Mesendoderm (in vitro differentiated cells): ENCODE measurements around the gene ABLIM1.

Source experiments
- DNase-seq: peaks from one replicate; pipeline ENCODE4 v3.0.0; 2013
- H2AK5ac ChIP-seq: 2 replicates; pipeline ENCODE4 v1.6.1; 2013; ENCODE audit warnings: low read length, inconsistent platforms
- H2BK120ac ChIP-seq: 2 replicates; pipeline ENCODE4 v1.6.1; 2013; ENCODE audit warnings: low read depth, mild to moderate bottlenecking, low read length, moderate library complexity, mixed read lengths
- H2BK15ac ChIP-seq: replicated peaks from 2 replicates; pipeline ENCODE4 v1.6.1; 2013; ENCODE audit warnings: low read depth, mild to moderate bottlenecking, moderate library complexity
- H2BK5ac ChIP-seq: 2 replicates; pipeline ENCODE4 v1.6.1; 2013; ENCODE audit warnings: low read length, inconsistent platforms
- H3K18ac ChIP-seq: 2 replicates; pipeline ENCODE4 v1.6.1; 2013; ENCODE audit warnings: mild to moderate bottlenecking, low read length, mixed read lengths
- H3K23ac ChIP-seq: one replicate; pipeline ENCODE4 v1.6.1; 2013; ENCODE audit warnings: low read length
- H3K27ac ChIP-seq: 2 replicates; pipeline ENCODE4 v1.5.1; 2013; ENCODE audit warnings: low read depth, mild to moderate bottlenecking, inconsistent platforms, low read length, moderate library complexity
- H3K27me3 ChIP-seq: 2 replicates; pipeline ENCODE4 v1.6.1; 2013; ENCODE audit warnings: low read length, control low read depth, mild to moderate bottlenecking, inconsistent platforms; ENCODE audit not compliant: insufficient read depth, poor library complexity
- H3K36me3 ChIP-seq: 2 replicates; pipeline ENCODE4 v1.6.1; 2013; ENCODE audit warnings: low read length, inconsistent platforms; ENCODE audit not compliant: control insufficient read depth, insufficient read depth
- H3K4ac ChIP-seq: one replicate; pipeline ENCODE4 v1.6.1; 2013; ENCODE audit warnings: low read depth, mild to moderate bottlenecking, low read length, moderate library complexity
- H3K4me1 ChIP-seq: 2 replicates; pipeline ENCODE4 v1.6.1; 2013; ENCODE audit warnings: low read depth, low read length, inconsistent platforms; ENCODE audit not compliant: control insufficient read depth
- H3K4me2 ChIP-seq: 2 replicates; pipeline ENCODE4 v1.6.1; 2013; ENCODE audit warnings: low read length
- H3K4me3 ChIP-seq: 2 replicates; pipeline ENCODE4 v1.5.1; 2013; ENCODE audit warnings: mild to moderate bottlenecking, low read length
- H3K56ac ChIP-seq: one replicate; pipeline ENCODE4 v1.6.1; 2013; ENCODE audit warnings: low read length
- H3K79me1 ChIP-seq: 2 replicates; pipeline ENCODE4 v1.6.1; 2013; ENCODE audit warnings: low read length, inconsistent platforms
- H3K79me2 ChIP-seq: 2 replicates; pipeline ENCODE4 v1.6.1; 2013; ENCODE audit warnings: mild to moderate bottlenecking, low read length; ENCODE audit not compliant: control insufficient read depth, insufficient read depth
- H3K9ac ChIP-seq: 2 replicates; pipeline ENCODE4 v1.6.1; 2013; ENCODE audit warnings: low read length, inconsistent platforms
- H4K5ac ChIP-seq: one replicate; pipeline ENCODE4 v1.6.1; 2013; ENCODE audit warnings: low read length
- H4K8ac ChIP-seq: one replicate; pipeline ENCODE4 v1.6.1; 2013; ENCODE audit warnings: low read depth, mild to moderate bottlenecking, control low read depth, low read length, moderate library complexity
- WGBS: extraction: QIAGEN DNeasy Blood & Tissue Kit; methylation state at CpG from one replicate; pipeline ENCODE4 v1.1.7; 2013; ENCODE audit warnings: low lambda C conversion rate, missing lambda C conversion rate; ENCODE audit not compliant: insufficient coverage; ENCODE audit errors: extremely low coverage; 5-methylcytosine and 5-hydroxymethylcytosine counted together

Gene ABLIM1

DNA sequence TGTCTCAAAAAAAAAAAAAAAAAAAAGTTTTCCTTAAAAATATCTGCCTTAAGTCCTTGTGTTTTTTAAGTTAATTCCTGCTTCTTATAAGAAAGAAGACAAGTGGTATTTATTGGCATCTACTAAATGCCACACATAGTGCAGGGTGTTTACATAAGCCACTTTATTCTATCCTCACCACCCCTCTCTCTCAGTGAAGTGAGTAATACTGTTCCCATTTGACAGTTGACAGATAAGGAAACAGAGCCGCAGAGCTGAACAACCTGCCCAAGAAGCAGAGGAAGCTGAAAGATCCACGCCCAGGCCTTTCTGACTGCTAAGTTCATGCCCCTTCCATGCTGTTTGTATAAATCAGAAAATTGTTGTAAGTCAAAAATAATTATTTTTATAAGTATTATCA, 54.1 kb downstream of the ABLIM1 start:
- Histone ChIP-seq H3K18ac (no peak overlapping the region), H2AK5ac (no peak overlapping the region), H4K5ac (no peak overlapping the region), H3K9ac (no peak overlapping the region), H3K36me3 (no peaks in the 10 kb centered on the region), H3K4ac (no peak overlapping the region), H3K79me1 (no peaks in the 10 kb centered on the region), H3K4me1 (no peaks in the 10 kb centered on the region), H3K27ac (no peak overlapping the region), H3K4me3 (no peak overlapping the region), H3K79me2 (no peaks in the 10 kb centered on the region), H3K56ac (no peak overlapping the region), H3K23ac (no peak overlapping the region), H2BK120ac (no peak overlapping the region), H2BK15ac (no peak overlapping the region), H3K27me3 (no peaks in the 10 kb centered on the region), H4K8ac (no peak overlapping the region), H3K4me2 (no peak overlapping the region), H2BK5ac (no peak overlapping the region)
- WGBS, result no CpG with 5 or more reads among the region's 2 CpGs
- no peak for DNase-seq

DNA sequence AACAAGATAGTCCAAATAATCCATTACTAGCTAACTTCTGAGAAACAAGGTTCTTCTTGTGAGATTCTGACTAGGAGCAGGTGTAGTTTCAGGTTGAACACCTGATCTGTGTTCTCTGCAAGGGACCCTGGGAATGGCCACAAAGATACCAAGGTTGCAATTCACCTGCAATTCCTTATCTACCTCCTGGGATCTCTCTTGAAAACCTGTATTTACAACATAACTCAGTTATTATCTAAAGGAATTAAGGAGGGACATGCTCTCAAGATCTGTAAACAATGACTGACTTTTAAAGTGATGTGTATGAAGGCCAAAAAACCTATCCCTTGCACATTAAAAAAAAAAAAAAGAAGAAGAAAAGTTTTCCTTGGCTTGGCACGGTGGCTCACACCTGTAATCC, 54.8 kb downstream of the ABLIM1 start:
- no CpG with 5 or more reads among the region's 1 CpG for WGBS

DNA sequence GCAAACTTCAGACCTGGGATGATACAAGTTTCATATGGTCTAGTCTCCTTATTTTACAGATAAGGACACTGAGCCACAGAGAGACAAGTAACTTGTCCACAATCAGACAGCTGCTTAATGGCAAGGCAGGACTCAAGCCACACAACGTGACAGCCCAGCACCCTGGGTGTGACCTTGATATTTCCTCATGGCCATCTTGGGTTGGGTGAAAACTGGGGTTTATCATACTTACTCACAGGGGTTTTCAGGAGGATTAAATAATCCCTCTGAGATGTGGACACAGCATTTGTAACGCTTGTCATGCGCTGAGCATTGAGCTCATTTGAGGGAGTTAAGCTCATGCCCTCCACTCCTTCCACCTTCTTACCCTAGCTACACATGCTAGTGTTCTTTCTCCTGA, 58.0 kb downstream of the ABLIM1 start:
- no peak overlapping the region for H3K4me2 ChIP-seq
- H3K27me3 ChIP-seq, result no peaks in the 10 kb centered on the region
- no peak for DNase-seq
- no peak overlapping the region for H3K4me3 ChIP-seq
- no peaks in the 10 kb centered on the region for H3K36me3 ChIP-seq
- H3K27ac ChIP-seq, result no peak overlapping the region
- H3K4me1 ChIP-seq, result no peaks in the 10 kb centered on the region
- H4K5ac ChIP-seq, result no peak overlapping the region
- H2BK120ac ChIP-seq, result no peak overlapping the region
- no peak overlapping the region for H2BK15ac ChIP-seq
- H3K23ac ChIP-seq, result no peak overlapping the region
- no peak overlapping the region for H3K56ac ChIP-seq
- no peak overlapping the region for H4K8ac ChIP-seq
- H2AK5ac ChIP-seq, result no peak overlapping the region
- no peaks in the 10 kb centered on the region for H3K79me2 ChIP-seq
- no peak overlapping the region for H3K9ac ChIP-seq
- no peaks in the 10 kb centered on the region for H3K79me1 ChIP-seq
- no peak overlapping the region for H2BK5ac ChIP-seq
- no peak overlapping the region for H3K18ac ChIP-seq
- WGBS, result no CpG with 5 or more reads among the region's 3 CpGs
- H3K4ac ChIP-seq, result no peak overlapping the region

More for the DNA sequence above, 54.8 kb downstream of the ABLIM1 start:
- no peak for DNase-seq
- Histone ChIP-seq H3K36me3 (no peaks in the 10 kb centered on the region), H3K4ac (no peak overlapping the region), H3K27me3 (no peaks in the 10 kb centered on the region), H3K4me3 (no peak overlapping the region), H3K23ac (no peak overlapping the region), H4K5ac (no peak overlapping the region), H3K4me1 (no peaks in the 10 kb centered on the region), H3K79me1 (no peaks in the 10 kb centered on the region), H2BK120ac (no peak overlapping the region), H3K56ac (no peak overlapping the region), H3K27ac (no peak overlapping the region), H2BK5ac (no peak overlapping the region), H3K9ac (no peak overlapping the region), H2BK15ac (no peak overlapping the region), H3K4me2 (no peak overlapping the region), H3K79me2 (no peaks in the 10 kb centered on the region), H4K8ac (no peak overlapping the region), H2AK5ac (no peak overlapping the region), H3K18ac (no peak overlapping the region)

DNA sequence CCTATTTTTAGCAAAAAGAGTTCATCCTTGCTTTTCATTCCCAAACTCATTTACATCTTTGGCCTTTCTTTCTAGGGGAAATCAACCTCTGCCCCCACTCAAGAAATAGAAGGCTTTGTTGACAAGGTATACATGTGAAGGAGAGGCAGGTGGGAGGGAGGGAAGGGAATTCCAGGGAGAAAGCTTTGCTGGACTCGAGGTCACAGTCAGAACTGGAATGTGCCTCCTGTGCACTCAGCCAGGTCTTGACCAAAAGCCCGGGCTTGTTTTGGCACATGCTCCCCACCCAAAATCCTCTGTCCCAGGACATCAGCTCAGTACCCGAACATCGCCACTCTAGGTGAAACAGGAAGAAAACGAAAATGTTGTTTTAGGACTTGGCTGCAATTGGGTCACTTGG, 61.3 kb downstream of the ABLIM1 start:
- no peaks in the 10 kb centered on the region for H3K4me1 ChIP-seq
- peaks cover 2% of the 10 kb centered on the region for H3K27me3 ChIP-seq
- no peaks in the 10 kb centered on the region for H3K79me2 ChIP-seq
- H4K8ac ChIP-seq, result no peak overlapping the region
- H3K4me2 ChIP-seq, result no peak overlapping the region
- no peaks in the 10 kb centered on the region for H3K79me1 ChIP-seq
- no peak overlapping the region for H2BK120ac ChIP-seq
- no peak overlapping the region for H3K18ac ChIP-seq
- no peak overlapping the region for H2BK15ac ChIP-seq
- no peaks in the 10 kb centered on the region for H3K36me3 ChIP-seq
- no peak for DNase-seq
- H3K4me3 ChIP-seq, result no peak overlapping the region
- no peak overlapping the region for H3K9ac ChIP-seq
- WGBS, result no CpG with 5 or more reads among the region's 5 CpGs
- no peak overlapping the region for H4K5ac ChIP-seq
- no peak overlapping the region for H2BK5ac ChIP-seq
- no peak overlapping the region for H2AK5ac ChIP-seq
- H3K56ac ChIP-seq, result no peak overlapping the region
- no peak overlapping the region for H3K27ac ChIP-seq
- H3K4ac ChIP-seq, result no peak overlapping the region
- H3K23ac ChIP-seq, result no peak overlapping the region

DNA sequence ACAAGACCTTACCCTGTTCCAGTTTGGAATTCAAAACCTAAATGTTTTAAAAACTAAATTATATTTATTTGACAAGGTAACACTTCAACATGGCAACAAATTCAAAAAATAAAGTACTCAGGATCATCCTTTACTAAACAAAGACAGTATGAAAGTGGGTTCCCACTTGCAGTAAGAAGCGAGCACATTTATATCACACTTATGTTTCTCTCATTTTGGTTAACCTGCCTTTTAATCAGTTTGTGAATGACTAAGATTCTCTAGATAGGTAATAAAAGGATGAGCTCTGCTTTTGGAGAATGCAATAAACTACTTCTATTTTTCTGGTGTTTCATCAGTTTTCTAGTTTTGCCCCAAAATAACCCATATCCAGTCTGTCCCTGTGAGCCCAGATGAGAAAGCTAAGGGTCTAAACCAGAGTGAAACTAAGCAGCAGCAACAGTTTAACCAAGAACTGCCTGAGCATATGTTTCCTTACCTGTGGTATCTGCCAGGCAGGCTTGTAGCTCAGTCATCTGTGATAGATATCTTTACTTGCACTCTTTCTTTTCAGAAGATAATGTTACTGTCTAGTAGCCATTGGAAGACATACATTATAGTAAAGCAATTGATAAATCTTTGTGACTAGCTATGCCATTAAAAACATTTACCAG, 64.1 kb downstream of the ABLIM1 start:
- Histone ChIP-seq H2BK5ac (no peak overlapping the region), H2AK5ac (no peak overlapping the region), H2BK120ac (no peak overlapping the region), H3K79me1 (no peaks in the 10 kb centered on the region), H3K27me3 (peaks cover 2% of the 10 kb centered on the region), H3K9ac (no peak overlapping the region), H3K18ac (no peak overlapping the region), H3K27ac (no peak overlapping the region), H2BK15ac (no peak overlapping the region), H3K23ac (no peak overlapping the region), H3K4ac (no peak overlapping the region), H3K79me2 (no peaks in the 10 kb centered on the region), H3K4me2 (no peak overlapping the region), H4K5ac (no peak overlapping the region), H3K56ac (no peak overlapping the region), H3K4me3 (no peak overlapping the region), H3K4me1 (no peaks in the 10 kb centered on the region), H4K8ac (no peak overlapping the region), H3K36me3 (no peaks in the 10 kb centered on the region)
- DNase-seq, result no peak
- no CpG with 5 or more reads among the region's 1 CpG for WGBS

DNA sequence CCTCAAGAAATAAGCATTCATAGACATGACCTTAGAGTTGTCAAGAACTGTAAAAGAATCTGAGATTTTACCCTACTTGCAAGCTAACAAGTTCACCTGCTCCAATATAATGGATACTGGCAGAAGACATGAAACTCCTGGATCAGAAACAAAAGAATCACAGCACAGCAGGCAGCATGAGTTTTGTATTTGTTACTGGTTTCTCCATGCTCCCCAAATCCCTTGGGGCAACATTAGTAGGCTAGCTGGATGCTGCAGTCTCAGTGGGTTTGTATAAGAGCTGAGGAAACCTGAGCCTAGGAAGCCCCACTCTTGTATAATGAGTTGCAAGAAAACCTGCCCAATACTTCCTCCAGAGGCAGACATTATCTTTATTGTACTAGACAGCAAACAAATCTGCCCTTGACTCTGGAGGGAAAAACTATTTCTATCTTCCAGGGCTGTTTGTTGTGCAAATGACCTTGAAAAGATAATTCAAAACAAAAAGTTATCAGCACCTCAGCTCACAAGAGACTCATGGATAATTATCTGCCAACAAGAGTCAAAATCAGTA, 64.8 kb downstream of the ABLIM1 start:
- no peak overlapping the region for H3K4ac ChIP-seq
- H3K27me3 ChIP-seq, result peaks cover 2% of the 10 kb centered on the region
- no peak overlapping the region for H2AK5ac ChIP-seq
- no peak overlapping the region for H4K5ac ChIP-seq
- no peak overlapping the region for H3K4me2 ChIP-seq
- H3K56ac ChIP-seq, result no peak overlapping the region
- H2BK15ac ChIP-seq, result no peak overlapping the region
- no peaks in the 10 kb centered on the region for H3K36me3 ChIP-seq
- H3K79me2 ChIP-seq, result no peaks in the 10 kb centered on the region
- no peak overlapping the region for H3K4me3 ChIP-seq
- H3K79me1 ChIP-seq, result no peaks in the 10 kb centered on the region
- H3K23ac ChIP-seq, result no peak overlapping the region
- no peak overlapping the region for H3K18ac ChIP-seq
- H2BK5ac ChIP-seq, result no peak overlapping the region
- no peak overlapping the region for H3K9ac ChIP-seq
- no peak overlapping the region for H3K27ac ChIP-seq
- no peak for DNase-seq
- no peak overlapping the region for H4K8ac ChIP-seq
- no peaks in the 10 kb centered on the region for H3K4me1 ChIP-seq
- H2BK120ac ChIP-seq, result no peak overlapping the region
